ENCODE results near the gene PRRX2.

The PRRX2 gene

DNA sequence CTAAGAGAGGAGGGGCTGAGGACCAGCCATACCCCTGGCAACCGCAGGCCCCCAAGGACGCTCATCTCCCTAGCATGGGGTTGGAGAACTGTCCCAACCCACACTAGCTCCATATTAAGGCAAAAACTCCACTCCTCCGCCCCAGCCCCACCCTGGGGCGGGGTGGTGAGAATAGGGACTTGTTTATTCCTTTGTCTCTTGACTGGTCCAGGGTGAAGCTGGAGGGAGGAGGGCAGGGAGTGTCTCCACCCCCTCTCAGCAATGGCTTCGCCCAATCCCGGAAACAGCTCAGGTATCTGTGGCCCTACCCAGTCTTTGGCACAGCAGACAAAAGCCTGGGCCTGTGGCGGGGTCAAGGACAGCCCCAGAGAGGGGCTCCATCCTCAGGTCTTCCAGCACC, 16.9 kb downstream of the PRRX2 start:
- DNase-seq = no peak

- no peak for DNase-seq
Measured at GRCh38 chr9:129685220-129685932, 19.9 kb downstream of the PRRX2 start.

GRCh38 chr9:129685933-129686259, 20.4 kb downstream of the PRRX2 start:
- DNase-seq = no peak

DNA sequence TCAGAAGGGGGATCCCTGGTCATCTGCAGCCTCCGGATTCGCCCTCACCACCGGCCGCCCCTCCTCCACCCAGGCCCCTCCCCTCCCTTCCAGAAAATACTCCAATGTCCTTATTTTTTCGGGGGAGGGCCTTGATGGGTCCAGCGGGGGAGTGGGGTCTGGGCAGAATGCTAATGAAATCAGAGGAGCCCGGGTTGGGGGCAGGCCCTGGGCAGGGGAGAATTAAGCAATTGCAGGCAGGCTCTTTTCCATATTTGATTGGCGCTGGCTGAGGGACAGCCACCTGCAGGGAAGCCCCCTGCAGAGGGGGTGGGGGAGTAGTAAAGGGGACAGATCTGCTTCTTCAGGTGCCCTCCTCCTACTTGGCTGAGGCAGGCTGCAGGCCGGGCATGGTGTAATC, 21.3 kb downstream of the PRRX2 start:
- DNase-seq = no peak

DNA sequence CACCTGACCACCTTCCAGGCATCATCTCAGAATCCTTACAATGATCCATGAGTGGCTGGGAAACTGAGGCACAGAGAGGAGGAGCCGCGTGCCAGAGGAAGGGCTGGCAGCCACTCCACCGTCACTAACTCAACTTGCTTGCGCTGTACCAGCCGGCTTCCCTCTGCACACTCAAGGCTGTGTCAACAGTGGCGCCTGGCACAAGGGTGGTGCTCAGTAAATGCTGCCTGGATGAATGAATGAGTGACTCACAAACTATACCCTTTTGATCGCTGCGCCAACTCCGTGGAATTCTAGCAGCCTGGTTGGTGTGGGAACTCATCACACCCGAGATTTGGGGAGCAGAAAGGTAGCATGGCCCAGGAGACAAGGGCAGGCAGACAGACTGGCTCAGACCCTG, 21.9 kb downstream of the PRRX2 start:
- DNase-seq = no peak

GRCh38 chr9:129688285-129689043, 23.0 kb downstream of the PRRX2 start:
- DNase-seq = no peak

DNA sequence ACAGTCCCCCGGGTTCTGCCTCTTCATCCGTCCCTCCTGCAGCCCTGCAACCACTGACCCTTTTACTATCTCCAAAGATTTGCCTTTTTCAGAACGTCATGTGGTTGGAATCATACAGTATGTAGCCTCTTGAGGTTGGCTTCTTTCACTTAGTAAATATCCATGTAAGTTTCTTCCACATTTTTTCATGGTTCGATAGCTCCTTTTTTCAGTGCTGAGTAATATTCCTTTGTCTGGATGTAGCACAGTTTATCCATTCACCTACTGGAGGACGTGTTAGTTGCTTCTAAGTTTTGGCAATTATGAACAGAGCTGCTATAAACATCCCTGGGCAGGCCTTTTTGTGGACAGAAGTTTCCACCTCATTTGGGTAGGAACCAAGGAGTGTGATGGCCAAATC, 27.1 kb downstream of the PRRX2 start:
- DNase-seq = no peak

- no peak for DNase-seq
Measured at GRCh38 chr9:129693741-129694140, 28.3 kb downstream of the PRRX2 start.

DNA sequence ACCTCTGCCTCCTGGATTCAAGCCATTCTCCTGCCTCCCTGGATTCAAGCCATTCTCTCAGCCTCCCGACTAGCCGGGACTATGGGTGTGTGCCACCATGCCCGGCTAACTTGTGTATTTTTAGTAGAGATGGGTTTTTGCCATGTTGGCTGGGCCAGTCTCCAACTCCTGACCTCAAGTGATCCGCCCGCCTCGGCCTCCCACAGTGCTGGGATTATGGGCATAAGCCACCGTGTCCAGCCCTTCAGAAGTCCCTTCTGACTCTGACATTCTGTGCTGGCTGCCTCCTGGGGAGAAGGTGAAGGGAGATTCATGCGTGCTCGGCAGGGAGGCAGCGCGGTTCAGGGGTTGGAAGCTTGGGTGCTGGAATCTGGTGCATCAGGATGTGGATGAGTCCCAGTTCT, 28.8 kb downstream of the PRRX2 start:
- no peak for DNase-seq

DNA sequence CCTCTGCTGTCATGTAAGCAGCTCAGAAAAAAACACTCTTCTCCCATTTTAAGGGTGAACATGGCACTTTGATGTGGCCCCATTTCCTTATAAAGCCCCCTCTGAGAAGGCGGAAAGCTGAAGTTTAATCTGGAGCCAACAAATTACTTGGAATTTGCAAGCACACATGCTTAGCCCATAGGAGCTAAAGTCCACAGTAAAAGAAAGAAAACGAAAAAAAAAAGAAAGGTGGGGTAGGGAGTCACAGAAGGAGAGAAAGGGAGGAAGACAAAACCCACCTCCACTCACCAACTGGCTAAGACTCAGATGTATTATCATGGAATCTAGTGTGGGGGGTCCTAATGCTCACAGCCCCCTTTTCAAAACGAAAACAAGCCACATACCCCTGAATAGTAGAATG, 30.4 kb downstream of the PRRX2 start:
- no peak for DNase-seq

GRCh38 chr9:129696944-129697655, 31.7 kb downstream of the PRRX2 start:
- no peak for DNase-seq

DNA sequence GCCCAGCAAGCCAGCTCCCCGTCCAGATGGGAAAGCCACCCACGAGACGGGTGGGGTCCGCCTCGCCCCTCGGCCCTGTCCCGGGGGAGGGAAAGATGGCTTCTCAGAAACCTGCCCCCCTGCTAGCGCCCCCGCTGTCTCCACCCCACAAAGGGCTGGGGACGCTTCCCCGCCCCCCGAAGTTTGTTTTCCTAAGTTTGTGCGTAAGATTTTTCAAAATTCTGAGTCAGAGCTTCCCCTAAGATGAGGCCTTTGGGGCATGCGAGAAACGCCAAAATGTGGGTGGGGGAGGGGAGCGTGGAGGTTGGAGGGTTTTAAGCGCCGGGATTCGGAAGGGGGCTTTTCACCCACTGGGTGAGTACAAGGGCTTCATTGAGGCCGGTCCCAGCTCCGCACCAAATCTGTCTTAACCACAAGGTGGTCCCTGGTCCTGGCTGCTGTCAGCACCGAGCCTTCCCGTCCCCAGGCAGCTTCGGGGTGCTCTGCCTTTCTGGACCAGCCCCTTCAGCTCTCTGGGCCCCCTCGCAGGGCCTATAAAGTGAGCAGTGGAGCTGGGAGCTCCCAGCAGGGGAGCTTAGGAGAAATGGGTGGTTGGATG, 32.3 kb downstream of the PRRX2 start:
- no peak for DNase-seq

DNA sequence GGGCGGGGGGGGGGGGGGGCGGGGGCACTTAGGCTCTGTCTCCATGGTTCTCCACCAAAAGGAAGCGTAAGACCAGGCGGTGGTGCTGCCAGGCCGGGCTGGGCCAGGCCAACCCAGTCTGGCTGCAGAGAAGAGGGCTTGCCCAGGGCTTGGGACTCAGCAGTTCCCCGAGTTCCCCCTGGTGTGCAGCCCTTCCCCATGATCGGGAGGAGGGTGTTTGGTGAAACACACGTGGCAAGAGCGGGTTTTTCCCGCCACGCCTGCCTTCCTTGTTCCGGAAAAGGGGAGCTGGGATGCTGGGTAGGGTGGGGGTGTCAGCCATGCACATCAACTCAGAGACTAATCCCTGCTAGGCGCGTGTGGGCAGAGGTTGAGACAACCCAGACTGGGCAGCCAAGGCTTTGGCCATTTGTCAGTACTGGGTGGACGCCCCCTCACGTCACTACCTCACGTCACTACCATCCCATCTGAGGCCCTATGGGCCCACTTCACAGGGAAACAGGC, 32.9 kb downstream of the PRRX2 start:
- no peak for DNase-seq

- no peak for DNase-seq
Measured at GRCh38 chr9:129701054-129701453, 35.6 kb downstream of the PRRX2 start.

DNA sequence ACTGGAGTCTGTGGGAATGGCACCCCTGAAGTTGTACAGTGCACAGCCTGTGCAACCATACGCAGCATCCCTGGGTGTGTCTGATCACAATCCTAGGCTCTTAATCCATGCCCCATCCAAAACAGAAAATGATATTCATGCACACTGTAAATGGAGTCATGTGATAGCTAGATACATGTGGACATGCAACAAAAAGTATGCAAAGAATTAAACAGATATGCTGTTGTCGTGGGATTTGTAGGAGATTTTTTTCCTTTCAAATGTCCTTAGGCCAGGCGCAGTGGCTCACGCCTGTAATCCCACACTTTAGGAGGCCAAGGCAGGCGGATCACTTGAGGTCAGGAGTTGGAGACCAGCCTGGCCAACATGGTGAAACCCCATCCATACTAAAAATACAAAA, 36.1 kb downstream of the PRRX2 start:
- DNase-seq = no peak

GRCh38 chr9:129702589-129703520, 37.4 kb downstream of the PRRX2 start:
- no peak for DNase-seq

GRCh38 chr9:129703667-129704355, 38.4 kb downstream of the PRRX2 start:
- DNase-seq = no peak

- DNase-seq = no peak
Measured at GRCh38 chr9:129704807-129705206, 39.4 kb downstream of the PRRX2 start.

GRCh38 chr9:129708793-129709192, 43.3 kb downstream of the PRRX2 start:
- DNase-seq = no peak

- DNase-seq = no peak
Measured at GRCh38 chr9:129709438-129710168, 44.2 kb downstream of the PRRX2 start.

DNA sequence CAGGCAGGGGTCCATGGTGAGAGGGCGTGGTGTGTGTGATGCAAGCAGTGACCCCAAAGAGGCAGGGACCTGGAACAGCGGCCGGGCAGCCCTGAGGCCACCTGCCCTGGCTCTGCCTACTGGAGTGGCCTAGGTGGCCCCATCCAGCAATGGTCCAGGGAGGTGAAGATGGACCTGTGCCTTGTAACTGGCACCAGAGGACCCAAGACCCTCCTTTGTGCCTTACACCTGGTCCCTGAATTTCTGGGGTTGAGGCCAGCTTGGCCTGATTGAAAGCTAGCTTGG, 44.7 kb downstream of the PRRX2 start:
- DNase-seq = no peak
